ENCODE measurements around the gene ZNF608.

ZNF608 gene

GRCh38 chr5:124752854-124753720 is 6.6 kb upstream of the ZNF608 start:
- no CpG with 5 or more reads among the region's 6 CpGs for WGBS (ENCODE audit: extremely low coverage, insufficient coverage, low lambda C conversion rate)
- Histone ChIP-seq H3K4me2 (ENCODE audit: low read length) (no peak overlapping the region), H4K5ac (ENCODE audit: low read length) (no peak overlapping the region), H3K4me3 (ENCODE audit: low read length) (no peak overlapping the region), H4K8ac (ENCODE audit: low read depth, low read length) (peak overlapping the region; percentile 41), H3K79me1 (ENCODE audit: low read length) (no peaks in the 10 kb centered on the region), H2BK120ac (ENCODE audit: low read depth, low read length) (peak overlapping the region; percentile 94), H2BK15ac (replicated peaks; ENCODE audit: low read depth) (peak overlapping the region; percentile 96), H3K36me3 (ENCODE audit: control insufficient read depth, insufficient read depth, low read length) (no peaks in the 10 kb centered on the region), H3K9ac (ENCODE audit: low read length) (no peak overlapping the region), H3K56ac (ENCODE audit: low read length) (peak overlapping the region; percentile 45), H3K18ac (ENCODE audit: low read length) (peak overlapping the region; percentile 97), H2BK5ac (ENCODE audit: low read length) (peak overlapping the region; percentile 3), H3K27me3 (ENCODE audit: insufficient read depth, low read length, poor library complexity) (no peaks in the 10 kb centered on the region), H3K27ac (ENCODE audit: low read depth, low read length) (peak overlapping the region; percentile 66), H3K4me1 (ENCODE audit: control insufficient read depth, low read depth, low read length) (peaks cover 1% of the 10 kb centered on the region), H2AK5ac (ENCODE audit: low read length) (no peak overlapping the region), H3K4ac (ENCODE audit: low read depth, low read length) (peak overlapping the region; percentile 59), H3K79me2 (ENCODE audit: control insufficient read depth, insufficient read depth, low read length) (peaks cover 3% of the 10 kb centered on the region), H3K23ac (ENCODE audit: low read length) (no peak overlapping the region)
- DNase-seq: peak; percentile 88

GRCh38 chr5:124751031-124751430 is 4.6 kb upstream of the ZNF608 start:
- peak; percentile 90 for DNase-seq
- no peak overlapping the region for H3K4ac ChIP-seq (ENCODE audit: low read depth, low read length)
- H4K8ac ChIP-seq (ENCODE audit: low read depth, low read length): peak overlapping the region; percentile 65
- H3K4me3 ChIP-seq (ENCODE audit: low read length): no peak overlapping the region
- H2BK5ac ChIP-seq (ENCODE audit: low read length): peak overlapping the region; percentile 81
- H2BK15ac ChIP-seq (replicated peaks; ENCODE audit: low read depth): no peak overlapping the region
- H3K27ac ChIP-seq (ENCODE audit: low read depth, low read length): peak overlapping the region; percentile 46
- H3K18ac ChIP-seq (ENCODE audit: low read length): peak overlapping the region; percentile 92
- H3K23ac ChIP-seq (ENCODE audit: low read length): no peak overlapping the region
- H3K79me1 ChIP-seq (ENCODE audit: low read length): no peaks in the 10 kb centered on the region
- H3K9ac ChIP-seq (ENCODE audit: low read length): no peak overlapping the region
- H3K27me3 ChIP-seq (ENCODE audit: insufficient read depth, low read length, poor library complexity): no peaks in the 10 kb centered on the region
- H2AK5ac ChIP-seq (ENCODE audit: low read length): no peak overlapping the region
- H3K36me3 ChIP-seq (ENCODE audit: control insufficient read depth, insufficient read depth, low read length): no peaks in the 10 kb centered on the region
- H3K4me2 ChIP-seq (ENCODE audit: low read length): no peak overlapping the region
- peak overlapping the region; percentile 33 for H4K5ac ChIP-seq (ENCODE audit: low read length)
- no CpG with 5 or more reads among the region's 2 CpGs for WGBS (ENCODE audit: extremely low coverage, insufficient coverage, low lambda C conversion rate)
- H3K4me1 ChIP-seq (ENCODE audit: control insufficient read depth, low read depth, low read length): peaks cover 1% of the 10 kb centered on the region
- peaks cover 8% of the 10 kb centered on the region for H3K79me2 ChIP-seq (ENCODE audit: control insufficient read depth, insufficient read depth, low read length)
- H3K56ac ChIP-seq (ENCODE audit: low read length): no peak overlapping the region
- no peak overlapping the region for H2BK120ac ChIP-seq (ENCODE audit: low read depth, low read length)

GRCh38 chr5:124748687-124749594 is 2.5 kb upstream of the ZNF608 start:
- no peak overlapping the region for H4K8ac ChIP-seq (ENCODE audit: low read depth, low read length)

GRCh38 chr5:124747791-124748686 is 1.6 kb upstream of the ZNF608 start:
- no peaks in the 10 kb centered on the region for H3K27me3 ChIP-seq (ENCODE audit: insufficient read depth, low read length, poor library complexity)
- H3K9ac ChIP-seq (ENCODE audit: low read length): peak overlapping the region; percentile 89
- no peak overlapping the region for H3K23ac ChIP-seq (ENCODE audit: low read length)
- no peaks in the 10 kb centered on the region for H3K79me1 ChIP-seq (ENCODE audit: low read length)
- H3K56ac ChIP-seq (ENCODE audit: low read length): peak overlapping the region; percentile 96
- peak; percentile 51 for DNase-seq
- H4K5ac ChIP-seq (ENCODE audit: low read length): peak overlapping the region; percentile 8
- peak overlapping the region; percentile 90 for H2BK120ac ChIP-seq (ENCODE audit: low read depth, low read length)
- peaks cover 5% of the 10 kb centered on the region for H3K4me1 ChIP-seq (ENCODE audit: control insufficient read depth, low read depth, low read length)
- peak overlapping the region; percentile 75 for H3K4me3 ChIP-seq (ENCODE audit: low read length)
- no peak overlapping the region for H2AK5ac ChIP-seq (ENCODE audit: low read length)
- peak overlapping the region; percentile 84 for H2BK5ac ChIP-seq (ENCODE audit: low read length)
- peak overlapping the region; percentile 98 for H3K4ac ChIP-seq (ENCODE audit: low read depth, low read length)
- H3K4me2 ChIP-seq (ENCODE audit: low read length): peak overlapping the region; percentile 53
- H3K18ac ChIP-seq (ENCODE audit: low read length): peak overlapping the region; percentile 99
- H3K79me2 ChIP-seq (ENCODE audit: control insufficient read depth, insufficient read depth, low read length): peaks cover 34% of the 10 kb centered on the region
- WGBS (ENCODE audit: extremely low coverage, insufficient coverage, low lambda C conversion rate): no CpG with 5 or more reads among the region's 17 CpGs
- H3K27ac ChIP-seq (ENCODE audit: low read depth, low read length): peak overlapping the region; percentile 55
- no peaks in the 10 kb centered on the region for H3K36me3 ChIP-seq (ENCODE audit: control insufficient read depth, insufficient read depth, low read length)
- H2BK15ac ChIP-seq (replicated peaks; ENCODE audit: low read depth): peak overlapping the region; percentile 97
- peak overlapping the region; percentile 65 for H4K8ac ChIP-seq (ENCODE audit: low read depth, low read length)

More at GRCh38 chr5:124748687-124749594, 2.5 kb upstream of the ZNF608 start:
- peak; percentile 99 for DNase-seq
- WGBS (ENCODE audit: extremely low coverage, insufficient coverage, low lambda C conversion rate): no CpG with 5 or more reads among the region's 25 CpGs
- H3K4ac ChIP-seq (ENCODE audit: low read depth, low read length): peak overlapping the region; percentile 93
- H3K4me2 ChIP-seq (ENCODE audit: low read length): peak overlapping the region; percentile 66
- H3K4me1 ChIP-seq (ENCODE audit: control insufficient read depth, low read depth, low read length): peaks cover 5% of the 10 kb centered on the region
- H3K36me3 ChIP-seq (ENCODE audit: control insufficient read depth, insufficient read depth, low read length): no peaks in the 10 kb centered on the region
- H3K23ac ChIP-seq (ENCODE audit: low read length): no peak overlapping the region
- peak overlapping the region; percentile 17 for H2BK120ac ChIP-seq (ENCODE audit: low read depth, low read length)
- H2BK15ac ChIP-seq (replicated peaks; ENCODE audit: low read depth): no peak overlapping the region
- no peak overlapping the region for H4K5ac ChIP-seq (ENCODE audit: low read length)
- no peaks in the 10 kb centered on the region for H3K27me3 ChIP-seq (ENCODE audit: insufficient read depth, low read length, poor library complexity)
- peaks cover 25% of the 10 kb centered on the region for H3K79me2 ChIP-seq (ENCODE audit: control insufficient read depth, insufficient read depth, low read length)
- H2BK5ac ChIP-seq (ENCODE audit: low read length): peak overlapping the region; percentile 83
- peak overlapping the region; percentile 90 for H3K56ac ChIP-seq (ENCODE audit: low read length)
- H3K18ac ChIP-seq (ENCODE audit: low read length): peak overlapping the region; percentile 90
- peak overlapping the region; percentile 89 for H3K9ac ChIP-seq (ENCODE audit: low read length)
- H3K4me3 ChIP-seq (ENCODE audit: low read length): peak overlapping the region; percentile 75
- no peaks in the 10 kb centered on the region for H3K79me1 ChIP-seq (ENCODE audit: low read length)
- peak overlapping the region; percentile 81 for H3K27ac ChIP-seq (ENCODE audit: low read depth, low read length)
- H2AK5ac ChIP-seq (ENCODE audit: low read length): no peak overlapping the region

All from mesendoderm (in vitro differentiated cells).